Cardiac muscle cell (in vitro differentiated cells and primary cell): Measurements from ENCODE around the gene WDR86. TPM values are rescaled to one million over a fixed set of nuclear protein-coding genes. Genes with fewer than 3 reads are reported as not detected.

Experiments used
- DNase-seq, 2 donors: peaks; one replicate each; pipeline versions ENCODE4 v3.0.0 to v3.0.0-alpha.2; 2010 to 2017; ENCODE audit warnings: low read depth in 1 of 2, low spot score in 1 of 2
- H3K27ac ChIP-seq: fragments of 200-600 bp; sonication (generic); 2 replicates; pipeline ENCODE4 v1.5.1; 2016
- H3K27me3 ChIP-seq: fragments of 200-600 bp; sonication (generic); 2 replicates; pipeline ENCODE4 v1.6.0; 2016; ENCODE audit warnings: control low read depth
- H3K36me3 ChIP-seq: fragments of 200-600 bp; sonication (generic); 2 replicates; pipeline ENCODE4 v1.5.1; 2016; ENCODE audit warnings: control low read depth
- H3K4me1 ChIP-seq: fragments of 200-600 bp; sonication (generic); 2 replicates; pipeline ENCODE4 v1.8.1; 2017; ENCODE audit warnings: low read depth, mild to moderate bottlenecking, mixed run types
- H3K4me3 ChIP-seq: fragments of 200-600 bp; sonication (generic); 2 replicates; pipeline ENCODE4 v1.5.1; 2016; ENCODE audit warnings: mild to moderate bottlenecking
- H3K9me3 ChIP-seq: fragments of 200-600 bp; sonication (generic); 2 replicates; pipeline ENCODE4 v1.5.1; 2017; ENCODE audit warnings: low read depth, mild to moderate bottlenecking, control low read depth
- polyA plus RNA-seq: library from polyadenylated mRNA; unstranded; fragments of >200 nt; fragmentation: Nextera tagmentation; extraction: Ambion mirVana; gene quantifications from 2 replicates; pipeline ENCODE4 v1.2.1, GENCODE V29; 2016
- total RNA-seq: library from RNA; depleted of rRNA; stranded (reverse); fragments of >200 nt; gene quantifications from 2 replicates; pipeline ENCODE4 v1.2.3, GENCODE V29; 2016
- TF ChIP-seq, protein P1 (sequence below): IDR thresholded peaks from 2 replicates; pipeline ENCODE4 v1.5.1; 2012; ENCODE audit warnings: low read depth, mild to moderate bottlenecking, low read length

WDR86 gene
- total and polyA plus RNA-seq, 2 experiments from 2014 or later = 58.8 to 130 TPM

- H3K27ac ChIP-seq = peak overlapping the region; percentile 4
- H3K36me3 ChIP-seq = peaks cover 12% of the 10 kb centered on the region
- TF ChIP-seq, protein P1, sequence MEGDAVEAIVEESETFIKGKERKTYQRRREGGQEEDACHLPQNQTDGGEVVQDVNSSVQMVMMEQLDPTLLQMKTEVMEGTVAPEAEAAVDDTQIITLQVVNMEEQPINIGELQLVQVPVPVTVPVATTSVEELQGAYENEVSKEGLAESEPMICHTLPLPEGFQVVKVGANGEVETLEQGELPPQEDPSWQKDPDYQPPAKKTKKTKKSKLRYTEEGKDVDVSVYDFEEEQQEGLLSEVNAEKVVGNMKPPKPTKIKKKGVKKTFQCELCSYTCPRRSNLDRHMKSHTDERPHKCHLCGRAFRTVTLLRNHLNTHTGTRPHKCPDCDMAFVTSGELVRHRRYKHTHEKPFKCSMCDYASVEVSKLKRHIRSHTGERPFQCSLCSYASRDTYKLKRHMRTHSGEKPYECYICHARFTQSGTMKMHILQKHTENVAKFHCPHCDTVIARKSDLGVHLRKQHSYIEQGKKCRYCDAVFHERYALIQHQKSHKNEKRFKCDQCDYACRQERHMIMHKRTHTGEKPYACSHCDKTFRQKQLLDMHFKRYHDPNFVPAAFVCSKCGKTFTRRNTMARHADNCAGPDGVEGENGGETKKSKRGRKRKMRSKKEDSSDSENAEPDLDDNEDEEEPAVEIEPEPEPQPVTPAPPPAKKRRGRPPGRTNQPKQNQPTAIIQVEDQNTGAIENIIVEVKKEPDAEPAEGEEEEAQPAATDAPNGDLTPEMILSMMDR = no peak
Measured at GRCh38 chr7:151375530-151376217, 34.2 kb downstream of the WDR86 start.

DNA sequence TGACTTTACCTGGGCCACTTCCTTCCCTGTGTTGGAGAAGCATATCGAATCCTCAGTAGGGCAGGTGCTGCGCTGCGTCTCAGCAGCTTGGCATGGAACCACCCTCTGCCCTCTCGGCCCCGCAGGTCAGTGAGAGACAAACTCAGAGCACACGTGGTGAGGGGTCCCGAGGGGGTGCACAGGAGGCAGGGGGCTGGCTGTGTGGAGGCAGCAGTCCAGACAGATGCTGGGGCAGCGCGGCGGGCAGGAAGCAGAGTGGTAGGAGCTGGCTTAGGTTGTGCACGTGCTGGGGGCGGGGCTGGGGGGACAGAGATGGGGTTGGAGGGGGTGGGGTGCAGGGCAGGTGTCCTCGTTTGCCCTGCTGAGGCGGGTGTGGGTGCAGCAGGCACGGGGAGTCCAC, 35.1 kb downstream of the WDR86 start:
- Histone ChIP-seq H3K27me3 (no peaks in the 10 kb centered on the region), H3K36me3 (peaks cover 13% of the 10 kb centered on the region), H3K27ac (no peak overlapping the region), H3K9me3 (no peaks in the 10 kb centered on the region), H3K4me3 (no peak overlapping the region), H3K4me1 (no peaks in the 10 kb centered on the region)
- no peak for DNase-seq
- TF ChIP-seq, protein P1 = no peak

More at GRCh38 chr7:151375530-151376217, 34.2 kb downstream of the WDR86 start:
- H3K9me3 ChIP-seq = no peaks in the 10 kb centered on the region
- H3K27me3 ChIP-seq = no peaks in the 10 kb centered on the region
- no peaks in the 10 kb centered on the region for H3K4me1 ChIP-seq
- no peak overlapping the region for H3K4me3 ChIP-seq
- no peak for DNase-seq

DNA sequence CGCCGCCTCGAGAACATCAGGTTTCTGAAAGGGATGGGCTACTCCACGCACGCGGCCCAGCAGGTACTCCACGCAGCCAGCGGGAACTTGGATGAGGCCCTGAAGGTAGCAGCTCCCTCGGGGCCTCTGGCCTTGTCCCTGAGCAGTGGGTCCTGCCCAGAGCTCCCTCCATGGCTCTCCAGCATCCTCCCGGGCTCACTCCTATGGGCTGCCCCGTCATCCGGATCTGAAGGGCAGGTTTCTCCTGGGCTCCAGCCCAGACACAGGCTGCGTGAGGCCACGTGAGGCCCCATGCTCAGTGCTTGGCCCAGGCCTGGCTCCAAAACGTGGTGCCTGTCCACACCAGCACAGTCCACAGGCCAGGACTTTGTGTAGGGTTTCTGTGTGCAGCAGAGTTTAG, 35.7 kb downstream of the WDR86 start:
- H3K4me3 ChIP-seq = no peak overlapping the region
- no peak overlapping the region for H3K27ac ChIP-seq
- H3K27me3 ChIP-seq = no peaks in the 10 kb centered on the region
- H3K4me1 ChIP-seq = no peaks in the 10 kb centered on the region
- no peak for DNase-seq
- TF ChIP-seq, protein P1 = no peak
- H3K9me3 ChIP-seq = no peaks in the 10 kb centered on the region
- peaks cover 17% of the 10 kb centered on the region for H3K36me3 ChIP-seq

GRCh38 chr7:151373599-151373998, 36.2 kb downstream of the WDR86 start:
- H3K27ac ChIP-seq = no peak overlapping the region
- TF ChIP-seq, protein P1 = no peak
- H3K9me3 ChIP-seq = no peaks in the 10 kb centered on the region
- no peak for DNase-seq
- no peaks in the 10 kb centered on the region for H3K4me1 ChIP-seq
- H3K4me3 ChIP-seq = no peak overlapping the region
- peaks cover 17% of the 10 kb centered on the region for H3K36me3 ChIP-seq
- no peaks in the 10 kb centered on the region for H3K27me3 ChIP-seq

GRCh38 chr7:151372612-151373265, 37.1 kb downstream of the WDR86 start:
- no peaks in the 10 kb centered on the region for H3K9me3 ChIP-seq
- H3K4me3 ChIP-seq = no peak overlapping the region
- H3K27me3 ChIP-seq = no peaks in the 10 kb centered on the region
- no peak for DNase-seq
- no peaks in the 10 kb centered on the region for H3K4me1 ChIP-seq
- peak overlapping the region; percentile 23 for H3K27ac ChIP-seq
- peaks cover 17% of the 10 kb centered on the region for H3K36me3 ChIP-seq
- TF ChIP-seq, protein P1 = no peak
